SK-N-SH (cell line): Measurements from ENCODE around the gene DLX4.

Source experiments
- CTCF ChIP-seq: fragments of 200-600 bp; sonication (generic); IDR thresholded peaks from 2 replicates; pipeline ENCODE4 v1.6.1; 2017; ENCODE audit warnings: antibody characterized with exemption, mild to moderate bottlenecking, moderate library complexity
- EP300 ChIP-seq, 2 experiments: IDR thresholded peaks; 2 replicates each; pipeline versions ENCODE4 v1.4.0 to v1.6.1; 2012; ENCODE audit warnings: borderline replicate concordance in 1 of 2, low read depth in 1 of 2, low read length in 1 of 2
- FOSL2 ChIP-seq: IDR thresholded peaks from 2 replicates; pipeline ENCODE4 v1.4.0; 2012; ENCODE audit warnings: low read depth, mild to moderate bottlenecking, moderate library complexity, borderline replicate concordance
- JUND ChIP-seq: IDR thresholded peaks from 2 replicates; pipeline ENCODE4 v1.4.0; 2012
- POLR2AphosphoS5 ChIP-seq: IDR thresholded peaks from 2 replicates; pipeline ENCODE4 v1.6.1; 2012; ENCODE audit warnings: low read depth, low read length
- RFX5 ChIP-seq: IDR thresholded peaks from 2 replicates; pipeline ENCODE4 v1.6.1; 2012; ENCODE audit warnings: mild to moderate bottlenecking, improper control_type of control experiment, low read length
- SIN3A ChIP-seq: IDR thresholded peaks from 2 replicates; pipeline ENCODE4 v1.6.1; 2012; ENCODE audit warnings: low read depth, mild to moderate bottlenecking, low read length, moderate library complexity, borderline replicate concordance
- TAF1 ChIP-seq: IDR thresholded peaks from 2 replicates; pipeline ENCODE4 v1.6.1; 2012; ENCODE audit warnings: low read depth, mild to moderate bottlenecking, low read length, moderate library complexity, borderline replicate concordance
- USF2 ChIP-seq: fragments of 150-350 bp; IDR thresholded peaks from 2 replicates; pipeline ENCODE4 v1.6.1; 2017; ENCODE audit warnings: antibody characterized with exemption, low read length, low read depth, borderline replicate concordance
- ZBTB33 ChIP-seq: IDR thresholded peaks from 2 replicates; pipeline ENCODE4 v1.4.0; 2012; ENCODE audit warnings: low read depth, borderline replicate concordance
- TF ChIP-seq, protein P1 (sequence below): IDR thresholded peaks from 2 replicates; pipeline ENCODE4 v1.6.1; 2012; ENCODE audit warnings: mild to moderate bottlenecking, low read depth, low read length, moderate library complexity

DNA sequence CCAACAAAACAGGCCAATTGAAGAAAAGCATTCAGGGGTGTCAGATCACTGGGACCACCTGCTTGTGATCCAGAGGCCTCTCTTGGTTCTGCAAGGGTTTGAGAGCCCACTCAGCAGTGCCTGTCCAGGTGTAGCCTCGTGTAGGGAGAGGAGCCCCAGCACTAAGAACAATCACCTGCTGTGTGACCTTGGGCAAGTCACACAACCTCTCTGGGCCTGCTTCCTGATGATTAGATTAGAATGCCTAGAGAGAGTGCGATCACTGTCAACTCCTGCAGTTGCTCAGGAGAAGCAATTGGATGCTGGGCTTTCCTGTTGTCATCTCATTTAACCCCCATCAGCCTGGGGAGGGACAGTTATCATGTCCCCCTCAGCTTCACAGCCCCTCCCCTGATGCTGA is 15.8 kb downstream of the DLX4 start:
- TF ChIP-seq CTCF (no peak), ZBTB33 (no peak), EP300 (IDR thresholded peaks at IDR 0.05; ENCODE audit: borderline replicate concordance in 1 of 2, low read depth in 1 of 2, low read length in 1 of 2) (no peak), RFX5 (no peak), JUND (no peak), FOSL2 (no peak), POLR2AphosphoS5 (no peak), SIN3A (no peak), USF2 (no peak), TAF1 (no peak)
- TF ChIP-seq, protein P1, sequence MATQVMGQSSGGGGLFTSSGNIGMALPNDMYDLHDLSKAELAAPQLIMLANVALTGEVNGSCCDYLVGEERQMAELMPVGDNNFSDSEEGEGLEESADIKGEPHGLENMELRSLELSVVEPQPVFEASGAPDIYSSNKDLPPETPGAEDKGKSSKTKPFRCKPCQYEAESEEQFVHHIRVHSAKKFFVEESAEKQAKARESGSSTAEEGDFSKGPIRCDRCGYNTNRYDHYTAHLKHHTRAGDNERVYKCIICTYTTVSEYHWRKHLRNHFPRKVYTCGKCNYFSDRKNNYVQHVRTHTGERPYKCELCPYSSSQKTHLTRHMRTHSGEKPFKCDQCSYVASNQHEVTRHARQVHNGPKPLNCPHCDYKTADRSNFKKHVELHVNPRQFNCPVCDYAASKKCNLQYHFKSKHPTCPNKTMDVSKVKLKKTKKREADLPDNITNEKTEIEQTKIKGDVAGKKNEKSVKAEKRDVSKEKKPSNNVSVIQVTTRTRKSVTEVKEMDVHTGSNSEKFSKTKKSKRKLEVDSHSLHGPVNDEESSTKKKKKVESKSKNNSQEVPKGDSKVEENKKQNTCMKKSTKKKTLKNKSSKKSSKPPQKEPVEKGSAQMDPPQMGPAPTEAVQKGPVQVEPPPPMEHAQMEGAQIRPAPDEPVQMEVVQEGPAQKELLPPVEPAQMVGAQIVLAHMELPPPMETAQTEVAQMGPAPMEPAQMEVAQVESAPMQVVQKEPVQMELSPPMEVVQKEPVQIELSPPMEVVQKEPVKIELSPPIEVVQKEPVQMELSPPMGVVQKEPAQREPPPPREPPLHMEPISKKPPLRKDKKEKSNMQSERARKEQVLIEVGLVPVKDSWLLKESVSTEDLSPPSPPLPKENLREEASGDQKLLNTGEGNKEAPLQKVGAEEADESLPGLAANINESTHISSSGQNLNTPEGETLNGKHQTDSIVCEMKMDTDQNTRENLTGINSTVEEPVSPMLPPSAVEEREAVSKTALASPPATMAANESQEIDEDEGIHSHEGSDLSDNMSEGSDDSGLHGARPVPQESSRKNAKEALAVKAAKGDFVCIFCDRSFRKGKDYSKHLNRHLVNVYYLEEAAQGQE: no peak
